Measurements from ENCODE around the gene RGP1. TPM values are rescaled to one million over a fixed set of nuclear protein-coding genes. Genes with fewer than 3 reads are reported as not detected.

Gene RGP1
- total RNA-seq, 1 donor from 2014 or later = 7.0 TPM

DNA sequence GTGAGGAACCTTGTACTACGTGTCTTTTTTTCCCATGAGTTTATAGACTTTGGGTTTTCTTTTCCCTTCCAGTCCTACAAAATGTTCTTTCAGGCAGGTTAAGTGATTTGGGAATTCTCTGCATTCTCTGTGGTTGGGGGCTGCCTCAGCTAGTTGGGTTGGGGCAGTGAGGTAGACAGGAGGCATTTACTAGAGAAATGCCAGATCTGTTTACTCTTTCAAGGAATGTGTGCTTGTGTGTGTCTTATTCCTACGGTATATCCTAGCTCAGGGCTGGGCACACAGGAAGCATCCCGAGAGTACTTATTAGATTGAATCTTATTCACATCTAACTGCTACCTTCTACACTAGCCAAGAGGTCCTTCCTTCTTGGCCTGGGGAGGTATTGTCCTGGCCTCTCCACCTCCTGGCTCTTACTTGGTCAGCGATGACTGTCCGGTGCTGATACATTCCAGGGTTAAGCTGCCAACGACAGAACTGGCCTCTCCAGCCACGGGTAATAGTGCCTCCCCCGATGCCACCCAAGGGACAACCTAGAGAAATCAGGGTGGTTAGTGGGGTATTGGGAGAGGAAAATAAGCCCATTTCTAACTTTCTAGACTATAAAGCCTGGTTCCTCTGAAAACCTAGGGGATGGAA lies 5.1 kb upstream of the RGP1 start:
- no peak for DNase-seq (ENCODE audit: low spot score)

- no peak for DNase-seq (ENCODE audit: low spot score)
These were observed 3.5 kb upstream of the RGP1 start for GRCh38 chr9:35745569-35745968.

DNA sequence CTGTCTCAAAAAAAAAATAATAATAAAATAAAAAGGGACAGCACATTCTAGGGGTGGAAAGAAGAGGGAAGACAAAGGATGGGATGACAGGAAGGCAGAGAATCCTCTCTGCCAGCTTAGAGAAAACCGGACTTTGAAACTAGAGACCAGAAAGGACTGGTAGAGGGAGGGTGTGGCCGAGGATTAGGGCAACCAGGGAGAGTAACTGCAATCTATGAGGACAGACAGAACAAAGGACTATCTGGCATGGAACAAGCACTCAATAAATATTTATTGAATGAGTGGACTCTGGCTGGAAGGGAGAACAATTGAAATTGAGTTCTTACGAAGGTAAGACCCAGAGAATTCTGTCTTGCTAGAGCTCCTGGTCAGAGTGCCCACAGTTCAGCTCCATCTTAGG lies 2.5 kb upstream of the RGP1 start:
- DNase-seq (ENCODE audit: low spot score) = no peak

DNA sequence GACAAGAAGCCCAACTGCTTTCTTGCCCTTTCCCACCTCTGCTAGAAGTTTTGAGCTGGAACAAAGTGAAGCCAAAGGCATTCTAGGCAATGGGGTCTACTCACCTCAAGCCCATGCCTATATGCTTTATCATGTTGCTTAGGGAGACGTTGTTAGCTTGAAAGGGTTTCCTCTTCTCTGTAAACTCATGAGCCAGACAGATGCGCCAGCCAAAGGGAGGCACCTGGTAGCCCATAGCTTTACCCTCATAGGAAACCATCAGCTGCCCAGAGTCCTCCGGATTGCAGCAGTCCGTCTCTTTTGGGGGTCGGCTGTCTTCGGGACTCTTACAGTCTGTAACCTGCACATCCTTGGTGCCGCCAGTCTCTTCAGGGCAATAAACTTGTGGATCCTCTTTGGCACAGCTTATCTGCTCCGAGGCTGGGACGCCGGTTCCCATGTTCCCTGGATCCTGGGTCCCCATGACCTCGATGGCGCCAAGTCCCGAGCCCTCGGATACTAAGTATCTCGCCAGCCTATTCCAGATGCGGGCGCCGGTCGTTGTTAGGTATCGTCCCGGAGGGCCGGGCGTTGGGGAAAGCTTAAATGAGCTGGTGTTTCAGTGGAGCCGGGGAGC lies 737 bp upstream of the RGP1 start:
- no peak for DNase-seq (ENCODE audit: low spot score)

DNA sequence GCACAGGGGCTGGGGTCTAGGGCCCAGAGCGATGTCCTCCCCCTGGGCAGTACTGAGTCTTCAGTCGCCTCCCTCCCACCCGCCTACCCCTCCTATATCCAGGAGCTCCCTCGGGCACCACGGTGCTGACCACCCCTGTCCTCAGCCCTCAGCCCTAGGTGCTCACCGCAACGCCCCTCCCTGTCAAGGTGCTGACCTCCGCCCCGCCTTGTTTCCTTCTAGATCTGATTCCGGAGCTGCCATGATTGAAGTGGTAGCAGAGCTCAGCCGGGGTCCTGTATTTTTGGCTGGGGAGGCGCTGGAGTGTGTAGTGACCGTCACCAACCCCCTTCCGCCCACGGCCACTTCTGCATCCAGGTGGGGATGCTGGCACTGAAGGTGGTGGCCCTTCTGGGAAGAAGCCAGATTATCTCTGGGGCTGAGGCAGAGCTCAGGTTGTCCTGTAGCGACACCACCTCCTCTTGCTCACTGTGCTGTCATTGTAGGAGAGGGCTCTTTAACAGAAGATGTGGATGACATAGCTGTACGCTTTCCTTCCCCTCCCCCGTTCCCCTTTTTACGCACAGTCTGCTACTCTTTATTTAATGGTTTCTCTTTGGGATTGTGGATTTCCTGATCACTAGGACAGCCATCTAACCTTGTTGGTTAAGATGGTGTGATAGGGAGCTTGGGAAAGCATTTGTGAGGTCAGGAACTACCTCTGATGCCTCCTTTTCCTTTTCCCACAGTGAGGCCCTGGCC lies 598 bp downstream of the RGP1 start:
- no peak for DNase-seq (ENCODE audit: low spot score)

- DNase-seq (ENCODE audit: low spot score) = no peak
These were observed 1.1 kb downstream of the RGP1 start for GRCh38 chr9:35750256-35750531.

- DNase-seq (ENCODE audit: low spot score) = no peak
These were observed 4.4 kb downstream of the RGP1 start for GRCh38 chr9:35753466-35753865.

GRCh38 chr9:35754264-35754663 lies 5.2 kb downstream of the RGP1 start, which contains the start of gene MSMP:
Gene MSMP, minus strand, starts transcription at chr9:35754276. Its CDS starts 147 bp downstream, at chr9:35754129.
- no peak for DNase-seq (ENCODE audit: low spot score)

GRCh38 chr9:35755071-35755470 lies 6.0 kb downstream of the RGP1 start:
- no peak for DNase-seq (ENCODE audit: low spot score)

DNA sequence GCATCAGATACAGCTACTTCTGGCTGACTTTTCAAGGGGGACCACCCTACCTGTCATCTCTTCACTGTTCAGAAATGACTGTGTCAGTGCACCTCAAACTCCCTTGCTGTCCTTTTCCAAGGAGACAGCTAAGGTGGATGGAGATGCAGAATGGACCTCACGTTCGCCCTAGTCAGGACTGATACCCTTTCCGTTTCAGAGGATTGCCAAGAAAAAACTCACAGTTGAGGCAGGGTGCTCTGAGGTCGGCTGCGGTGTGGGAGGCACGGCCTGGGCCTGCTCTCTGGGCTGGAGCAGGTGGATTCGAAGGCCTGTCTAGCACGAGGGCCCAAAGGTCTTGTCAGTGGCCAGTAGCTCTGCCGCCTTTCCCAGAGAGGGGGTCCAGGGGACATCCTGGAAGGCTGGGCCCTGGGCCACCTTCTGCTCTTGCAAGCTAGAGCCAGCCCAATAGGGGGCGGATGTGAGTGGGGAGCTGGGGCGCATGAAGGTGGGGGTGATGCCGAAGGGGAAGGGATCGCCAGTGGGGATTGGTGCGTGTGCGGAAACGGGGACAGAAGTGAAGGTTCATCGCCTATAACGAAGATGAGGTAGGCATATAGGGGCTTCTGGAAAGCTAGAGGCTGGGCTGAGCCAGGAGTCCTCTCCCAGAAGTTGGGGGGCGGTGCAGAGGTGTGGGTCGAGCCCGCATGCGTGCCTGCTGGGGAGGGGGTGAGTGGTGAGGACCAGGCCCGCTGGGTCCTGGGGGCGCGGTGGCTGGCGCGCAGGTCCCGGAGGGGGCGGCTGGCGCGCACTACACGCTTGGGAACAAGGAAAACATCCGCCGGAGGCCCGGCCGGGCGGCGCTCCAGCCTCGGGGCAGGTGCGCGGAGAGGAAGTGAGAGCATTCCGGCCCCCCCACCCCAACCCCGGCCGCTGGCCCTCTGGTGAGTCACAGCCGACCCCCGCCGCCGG lies 7.5 kb downstream of the RGP1 start:
- peak; percentile 48 for DNase-seq (ENCODE audit: low spot score)

DNA sequence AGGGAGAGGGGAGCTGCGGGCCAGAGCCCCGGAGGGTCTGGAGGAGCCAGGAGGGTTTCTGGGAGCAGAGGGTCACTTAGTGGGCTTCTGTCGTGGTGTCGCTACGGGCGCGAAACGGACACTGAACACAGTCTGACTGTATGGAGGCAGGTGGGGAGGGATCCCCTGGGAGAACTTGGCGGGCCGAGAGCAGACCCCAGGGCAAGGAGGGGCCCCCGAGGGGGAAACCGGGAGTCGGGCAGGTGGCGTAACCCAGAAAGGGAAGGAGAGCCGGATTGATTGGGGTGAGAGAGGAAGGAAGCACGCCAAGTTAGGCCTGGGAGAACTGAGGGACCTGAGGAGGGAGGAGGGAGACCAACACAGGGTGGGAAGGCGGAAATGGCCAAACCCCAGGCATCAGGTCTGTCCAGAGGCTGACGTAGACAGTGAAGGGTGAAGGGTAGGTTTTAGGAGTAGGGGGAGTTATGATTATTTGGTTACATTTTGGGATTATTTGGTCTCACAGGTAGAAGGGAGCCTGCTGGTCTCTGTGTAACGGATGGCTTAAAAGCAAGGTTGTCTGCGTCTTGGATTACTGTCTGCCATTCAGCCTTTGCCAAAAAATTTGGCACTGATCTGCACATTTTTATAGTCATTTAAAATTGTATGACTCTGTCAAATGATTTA lies 8.3 kb downstream of the RGP1 start:
- peak; percentile 35 for DNase-seq (ENCODE audit: low spot score)

DNA sequence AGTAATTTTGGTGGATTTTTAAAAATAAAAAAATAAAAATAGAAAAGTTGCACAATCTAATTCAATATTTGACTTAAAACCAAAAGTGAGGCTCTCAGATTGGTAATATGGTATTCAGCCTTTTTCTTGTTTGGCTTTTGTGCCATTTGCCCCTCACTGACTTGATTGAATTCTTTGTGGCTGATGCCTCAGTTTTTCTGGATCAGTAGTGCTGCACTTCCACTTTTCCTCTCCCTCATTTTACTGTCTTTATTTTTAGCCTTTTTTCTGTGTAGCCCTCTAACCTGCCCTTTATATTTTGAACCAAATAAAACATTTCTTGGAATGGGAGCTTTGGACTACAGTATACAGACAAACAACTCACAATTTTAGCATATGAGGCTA lies 8.8 kb downstream of the RGP1 start:
- no peak for DNase-seq (ENCODE audit: low spot score)

GRCh38 chr9:35758475-35759050 lies 9.5 kb downstream of the RGP1 start:
- DNase-seq (ENCODE audit: low spot score) = peak; percentile 31

GRCh38 chr9:35759795-35760194 lies 10.7 kb downstream of the RGP1 start:
- DNase-seq (ENCODE audit: low spot score) = no peak

DNA sequence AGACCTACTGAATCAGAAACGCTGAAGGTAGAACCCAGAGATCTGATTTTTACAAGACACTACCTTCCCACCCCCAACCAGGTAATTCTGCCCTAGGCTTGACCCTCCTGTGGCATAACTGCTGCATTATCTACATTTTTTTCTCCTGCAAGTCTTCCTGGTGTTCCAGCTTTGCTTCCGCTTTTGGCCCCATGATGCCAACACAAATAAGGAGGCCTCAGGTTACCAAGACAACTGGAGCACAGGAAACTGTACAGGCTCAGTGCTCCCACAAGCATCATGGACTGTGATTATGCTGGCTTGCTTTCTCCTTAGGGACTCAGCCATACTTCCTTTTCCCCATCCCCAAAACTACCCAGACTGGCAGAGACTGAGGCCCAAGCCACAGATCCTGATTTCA lies 11.6 kb downstream of the RGP1 start:
- peak; percentile 54 for DNase-seq (ENCODE audit: low spot score)

DNA sequence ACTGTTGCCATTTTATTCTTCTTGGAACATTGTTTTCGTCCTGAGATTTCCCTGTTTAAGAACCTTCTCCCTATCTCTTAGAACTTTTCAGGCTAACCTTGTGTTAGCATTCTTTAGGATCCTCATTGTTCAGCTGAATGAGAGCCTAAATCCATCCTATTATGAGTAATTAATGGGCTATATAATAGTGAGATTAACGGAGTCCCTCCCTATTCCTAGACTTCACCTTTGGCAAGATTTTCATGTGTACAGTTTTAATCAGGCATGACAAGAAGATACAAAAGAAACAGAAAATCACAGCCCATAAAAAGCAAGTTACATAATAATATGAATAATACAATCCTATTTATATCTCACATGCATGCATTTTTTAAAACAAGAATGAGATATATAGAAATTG lies 14.1 kb downstream of the RGP1 start:
- DNase-seq (ENCODE audit: low spot score) = no peak

GRCh38 chr9:35763803-35764202 lies 14.7 kb downstream of the RGP1 start:
- DNase-seq (ENCODE audit: low spot score) = no peak

GRCh38 chr9:35766997-35767396 lies 17.9 kb downstream of the RGP1 start:
- no peak for DNase-seq (ENCODE audit: low spot score)

DNA sequence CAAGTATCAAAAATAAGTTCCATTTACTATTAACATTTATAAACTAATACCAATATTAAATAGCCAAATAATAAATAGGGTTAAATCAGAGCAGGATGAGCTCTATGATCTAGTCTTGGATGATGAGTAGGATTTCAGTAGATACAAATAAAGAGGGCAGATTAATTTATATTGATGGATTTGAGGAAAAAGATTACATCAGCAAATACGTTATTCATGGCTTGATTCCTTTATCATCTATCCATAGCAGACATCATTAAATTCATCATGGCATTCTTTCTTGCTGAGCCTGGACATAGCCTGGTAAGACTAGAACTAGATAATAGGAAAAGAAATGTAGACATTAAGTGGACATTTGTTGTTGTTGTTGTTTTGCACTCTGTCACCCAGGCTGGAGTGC lies 18.4 kb downstream of the RGP1 start:
- no peak for DNase-seq (ENCODE audit: low spot score)

DNA sequence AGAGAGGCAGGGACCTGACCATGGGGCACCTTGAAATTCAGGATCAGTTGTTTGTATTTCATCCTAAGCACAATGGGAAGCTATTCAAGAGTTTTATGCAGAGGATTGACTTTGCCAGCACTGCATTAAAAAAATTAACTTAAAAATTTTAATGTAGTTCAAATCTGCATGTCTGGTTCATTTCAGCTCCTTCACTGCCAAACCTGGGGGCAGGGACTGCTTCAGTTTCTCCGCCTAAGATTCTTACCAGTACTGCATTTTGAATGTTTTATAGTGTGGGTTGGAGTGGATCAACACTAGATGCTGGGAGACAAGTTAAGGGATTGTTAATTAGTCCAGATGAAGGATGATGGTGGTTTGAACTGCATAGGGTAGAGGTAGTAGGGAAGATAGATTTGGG lies 20.7 kb downstream of the RGP1 start:
- DNase-seq (ENCODE audit: low spot score) = no peak

DNA sequence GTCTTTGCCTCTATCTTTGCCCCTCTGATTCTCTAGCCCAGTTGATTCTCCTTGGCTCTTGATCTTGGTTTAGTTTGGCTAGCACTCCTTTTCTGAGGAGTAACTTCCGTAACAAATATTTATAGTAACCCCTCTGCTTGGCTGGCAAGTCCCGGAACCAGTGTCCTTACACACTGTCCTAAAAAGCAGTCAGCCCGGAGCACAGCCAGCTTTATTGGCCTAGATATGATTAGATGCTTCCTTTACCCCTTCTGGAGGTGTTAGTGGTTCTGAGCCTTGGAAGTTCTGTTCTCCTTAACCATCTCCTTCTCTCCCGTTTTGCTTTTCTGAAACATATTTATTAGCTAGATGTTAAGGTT lies 22.0 kb downstream of the RGP1 start:
- no peak for DNase-seq (ENCODE audit: low spot score)
